Neural crest cell (in vitro differentiated cells): ENCODE results near the gene GABRB1. TPM values are rescaled to one million over a fixed set of nuclear protein-coding genes. Genes with fewer than 3 reads are reported as not detected.

Experiments
- DNase-seq: peaks from one replicate; pipeline ENCODE4 v3.0.0; 2021; ENCODE audit warnings: low read depth, mixed read lengths, low spot score
- H3K27ac Mint-ChIP-seq: one replicate; pipeline ENCODE4 v1.8.0; 2021; ENCODE audit warnings: mild to moderate bottlenecking, mixed read lengths; ENCODE audit not compliant: unreplicated experiment
- H3K27me3 Mint-ChIP-seq: 2 replicates; pipeline ENCODE4 v1.8.0; 2021; ENCODE audit warnings: low read depth, mild to moderate bottlenecking, mixed read lengths
- H3K36me3 Mint-ChIP-seq: 2 replicates; pipeline ENCODE4 v1.8.0; 2021; ENCODE audit warnings: low read depth, mild to moderate bottlenecking, mixed read lengths
- H3K4me1 Mint-ChIP-seq: 2 replicates; pipeline ENCODE4 v1.8.0; 2021; ENCODE audit warnings: mixed read lengths
- H3K4me3 Mint-ChIP-seq: one replicate; pipeline ENCODE4 v1.8.0; 2021; ENCODE audit warnings: mild to moderate bottlenecking, mixed read lengths
- H3K9me3 Mint-ChIP-seq: 2 replicates; pipeline ENCODE4 v1.8.0; 2021; ENCODE audit warnings: mixed read lengths
- CTCF ChIP-seq: fragments of 200-600 bp; sonication (generic); conservative IDR thresholded peaks from 2 replicates; pipeline ENCODE4 v1.5.0; 2021; ENCODE audit warnings: antibody characterized with exemption, mild to moderate bottlenecking
- total RNA-seq: library from RNA; stranded (reverse); gene quantifications from 2 replicates; pipeline ENCODE4 v1.2.1, GENCODE V29; 2021

Gene GABRB1
- total RNA-seq, 1 donor from 2014 or later: not detected

DNA sequence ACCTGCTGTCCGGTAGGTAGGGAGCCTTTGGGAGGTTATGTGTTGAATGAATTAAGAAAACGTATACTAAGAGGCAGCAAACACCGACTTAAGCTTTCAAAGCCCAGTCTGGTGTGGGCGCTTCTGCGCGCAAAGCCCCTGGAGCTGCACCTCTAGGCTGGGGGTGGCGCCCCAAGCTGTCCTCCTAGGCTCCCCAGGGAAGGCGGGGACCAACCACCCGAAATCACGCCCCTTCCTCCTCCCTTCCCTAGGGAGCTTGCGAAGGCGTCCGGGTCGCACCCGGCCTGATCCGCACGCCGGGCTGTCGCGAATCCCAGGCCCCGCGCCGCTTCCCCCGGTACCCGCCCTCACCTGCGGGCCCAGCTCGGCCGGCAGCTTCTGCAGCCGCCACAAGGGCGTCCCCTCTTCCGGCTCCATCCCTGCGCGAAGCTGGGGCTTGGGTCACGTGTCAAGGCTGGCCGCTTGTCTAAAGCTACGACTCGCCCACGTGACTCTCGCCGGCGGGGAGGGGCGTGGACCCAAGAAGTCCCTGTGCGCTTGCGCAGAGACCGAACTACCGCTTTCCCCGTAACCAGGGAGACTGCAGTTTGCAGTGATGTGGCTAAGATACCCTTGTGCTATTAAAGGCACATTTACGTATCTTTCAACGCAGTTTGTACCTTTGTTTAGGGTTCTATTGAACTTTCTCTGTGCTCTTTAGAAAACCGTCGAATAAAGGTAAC, 432.0 kb downstream of the GABRB1 start, which contains the start of gene COMMD8:
Gene COMMD8 (minus strand): TSS at position 468 of the 722 bp plus-strand sequence. CDS start 51 bp downstream, at position 417.
- Mint-ChIP-seq H3K27ac (peak within 1 kb of the TSS; percentile 82), H3K4me1 (peaks cover 30% of the 10 kb centered on the region), H3K9me3 (no peaks in the 10 kb centered on the region), H3K27me3 (no peaks in the 10 kb centered on the region), H3K36me3 (peaks cover 6% of the 10 kb centered on the region), H3K4me3 (peak within 1 kb of the TSS; percentile 93)
- peak; percentile 92 for DNase-seq
- peak; percentile 52 for TF ChIP-seq CTCF

DNA sequence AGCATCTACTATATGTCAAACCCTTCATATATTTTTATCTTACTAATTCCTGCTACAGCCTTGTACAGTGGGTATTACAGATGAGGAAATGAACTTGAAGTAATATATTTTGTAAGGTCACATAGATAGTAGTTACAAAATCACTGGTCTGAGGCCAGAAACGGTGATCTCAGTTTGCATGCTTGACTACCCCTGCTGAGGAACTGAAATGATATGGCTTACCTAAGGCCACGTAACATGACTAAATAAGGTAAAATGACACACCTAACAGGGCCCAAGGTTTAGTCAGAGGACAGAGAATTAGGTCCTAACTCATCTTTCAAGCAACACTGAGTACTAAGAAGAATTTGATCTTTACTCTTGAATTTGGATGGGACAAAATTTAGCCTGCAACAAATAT, 433.6 kb downstream of the GABRB1 start:
- peak overlapping the region; percentile 24 for H3K4me3 Mint-ChIP-seq
- H3K27ac Mint-ChIP-seq: no peak overlapping the region
- no peaks in the 10 kb centered on the region for H3K36me3 Mint-ChIP-seq

DNA sequence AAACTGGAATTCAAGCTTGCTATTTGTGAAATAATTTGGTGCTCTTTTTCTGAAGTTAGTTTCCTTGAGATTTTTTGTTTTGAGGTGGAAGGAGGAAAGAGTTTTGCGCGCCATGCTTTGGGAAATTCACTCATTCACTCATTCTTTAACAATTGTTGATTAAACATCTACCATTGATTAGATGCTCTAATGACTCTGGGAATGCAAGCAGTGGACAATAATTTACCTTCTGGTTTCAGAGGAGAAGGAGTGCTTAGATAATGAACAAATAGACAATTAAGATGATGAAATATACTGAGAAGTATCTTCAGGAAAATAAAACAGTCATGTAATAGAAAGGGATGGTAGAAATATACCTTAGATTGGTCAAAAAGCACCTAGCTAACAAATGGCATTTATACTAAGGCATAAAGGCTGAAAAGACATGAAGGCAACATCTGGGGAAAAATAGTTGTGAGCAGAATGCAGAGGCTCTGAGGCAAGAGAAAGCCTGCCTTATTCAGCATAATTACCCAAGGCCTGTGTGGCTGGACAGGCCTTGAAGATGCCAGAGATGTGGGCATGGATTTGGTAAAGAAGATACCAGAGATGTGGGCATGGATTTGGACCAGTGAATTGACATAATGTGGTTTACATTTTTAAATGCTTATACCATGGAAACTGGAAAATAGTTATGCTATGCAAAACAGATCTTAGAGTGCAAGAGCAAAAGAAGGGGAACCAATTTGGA, 434.9 kb downstream of the GABRB1 start:
- no peak for TF ChIP-seq CTCF
- Mint-ChIP-seq H3K27ac (no peak overlapping the region), H3K9me3 (no peaks in the 10 kb centered on the region), H3K4me3 (no peak overlapping the region), H3K27me3 (no peaks in the 10 kb centered on the region), H3K36me3 (no peaks in the 10 kb centered on the region), H3K4me1 (peaks cover 26% of the 10 kb centered on the region)
- no peak for DNase-seq

More for the DNA sequence above, 433.6 kb downstream of the GABRB1 start:
- no peak for TF ChIP-seq CTCF
- Mint-ChIP-seq H3K4me1 (peaks cover 30% of the 10 kb centered on the region), H3K9me3 (no peaks in the 10 kb centered on the region), H3K27me3 (no peaks in the 10 kb centered on the region)
- no peak for DNase-seq

- H3K27ac Mint-ChIP-seq: no peak overlapping the region
- DNase-seq: no peak
- no peaks in the 10 kb centered on the region for H3K36me3 Mint-ChIP-seq
- TF ChIP-seq CTCF: no peak
- no peaks in the 10 kb centered on the region for H3K27me3 Mint-ChIP-seq
- no peaks in the 10 kb centered on the region for H3K9me3 Mint-ChIP-seq
- H3K4me1 Mint-ChIP-seq: peaks cover 12% of the 10 kb centered on the region
- no peak overlapping the region for H3K4me3 Mint-ChIP-seq
These were observed 437.5 kb downstream of the GABRB1 start for GRCh38 chr4:47468706-47469365.

DNA sequence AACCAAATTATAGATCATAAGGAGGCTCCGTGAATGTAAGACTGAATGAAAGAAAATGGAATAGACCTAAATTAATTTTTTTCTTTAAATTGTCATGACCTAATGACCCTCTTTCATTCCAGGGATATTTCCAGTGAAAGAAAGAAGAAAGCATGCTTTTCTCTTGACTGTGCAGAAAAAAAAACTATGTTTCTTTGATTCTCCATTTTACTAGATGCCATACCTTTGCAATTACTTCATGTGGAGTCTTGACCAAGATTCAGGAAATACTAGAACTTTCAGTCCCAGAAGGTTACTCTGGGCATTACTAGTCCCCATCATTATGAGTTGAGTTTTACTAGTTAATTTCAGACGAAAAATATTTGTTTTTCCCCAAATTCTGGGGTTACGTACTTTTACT, 438.6 kb downstream of the GABRB1 start:
- no peak for TF ChIP-seq CTCF
- no peak overlapping the region for H3K4me3 Mint-ChIP-seq
- H3K9me3 Mint-ChIP-seq: no peaks in the 10 kb centered on the region
- H3K27ac Mint-ChIP-seq: no peak overlapping the region
- H3K36me3 Mint-ChIP-seq: no peaks in the 10 kb centered on the region
- no peak for DNase-seq
- peaks cover 10% of the 10 kb centered on the region for H3K4me1 Mint-ChIP-seq
- no peaks in the 10 kb centered on the region for H3K27me3 Mint-ChIP-seq
